Natural killer cell treated with Interleukin-12 subunit alpha and Interleukin-12 subunit beta and Interleukin-15 and Interleukin-18, amount 100 ng/mL, for 72 hours (primary cell): ENCODE data around the gene KRT37. TPM values are rescaled to one million over a fixed set of nuclear protein-coding genes. Genes with fewer than 3 reads are reported as not detected.
A peak's percentile ranks its signal among the peaks of the same experiment; 100 is the strongest.
"Not testable (repeated sequence)": the region's sequence is repeated elsewhere in the genome, so short reads cannot be mapped to it uniquely, and the experiment has no call there.

ENCODE experiments used
- ATAC-seq, 2 donors: fragments of 150-1000 bp; cut with Tn5 transposase in 1 of 2; sonication (Bioruptor Pico), chemical (Tn5 transposase) in 1 of 2; 2 replicates each; pipeline ENCODE4 v1.10.0; 2021
- DNase-seq: peaks from one replicate; pipeline ENCODE4 v3.0.0; 2022; ENCODE audit warnings: low spot score
- H3K27ac Mint-ChIP-seq, 2 donors: 1 replicate in 1 of 2; 2 replicates in 1 of 2; pipeline ENCODE4 v1.8.0; 2022; ENCODE audit warnings: mixed read lengths in 2 of 2, mild to moderate bottlenecking in 1 of 2, moderate library complexity in 1 of 2
- H3K27me3 Mint-ChIP-seq, 2 donors: 1 replicate in 1 of 2; 2 replicates in 1 of 2; pipeline ENCODE4 v1.8.0; 2022; ENCODE audit warnings: mixed read lengths in 2 of 2
- H3K36me3 Mint-ChIP-seq: one replicate; pipeline ENCODE4 v1.8.0; 2022; ENCODE audit warnings: mixed read lengths
- H3K4me1 Mint-ChIP-seq, 2 donors: 1 replicate in 1 of 2; 2 replicates in 1 of 2; pipeline ENCODE4 v1.8.0; 2022; ENCODE audit warnings: low read depth in 2 of 2, mixed read lengths in 2 of 2, mild to moderate bottlenecking in 1 of 2
- H3K4me3 Mint-ChIP-seq: one replicate; pipeline ENCODE4 v1.8.0; 2022; ENCODE audit warnings: mixed read lengths
- H3K9me3 Mint-ChIP-seq: 2 replicates; pipeline ENCODE4 v1.8.0; 2022; ENCODE audit warnings: mixed read lengths
- total RNA-seq, 2 donors: library from RNA; stranded (reverse); gene quantifications; one replicate each; pipeline ENCODE4 v1.2.3, GENCODE V29; 2022

The KRT37 gene
- total RNA-seq, 2 donors from 2014 or later = not detected

DNA sequence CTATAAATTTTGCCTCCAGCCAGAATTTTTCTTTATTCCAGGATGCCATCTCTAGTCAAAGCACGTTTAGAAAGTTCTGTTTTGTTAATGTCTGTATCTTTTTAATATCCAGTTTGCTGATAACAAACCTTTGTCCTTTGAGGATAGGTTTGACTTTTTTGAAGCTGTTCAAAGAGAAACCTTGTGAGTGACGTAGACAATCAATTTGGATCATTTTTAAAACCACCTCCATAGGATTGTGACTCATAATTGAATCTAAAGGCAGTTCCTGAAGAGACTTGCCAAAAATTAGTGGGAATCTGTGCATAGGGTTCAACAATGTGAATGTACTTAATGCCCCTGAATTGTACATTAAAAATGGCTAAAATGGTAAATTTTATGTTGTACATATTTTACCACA, 32.9 kb downstream of the KRT37 start:
- Mint-ChIP-seq H3K27ac (no peak overlapping the region), H3K27me3 (peaks cover 29 to 36% of the 10 kb centered on the region in 2 donors), H3K9me3 (peaks cover 3% of the 10 kb centered on the region), H3K4me3 (no peak overlapping the region), H3K4me1 (no peaks in the 10 kb centered on the region), H3K36me3 (peaks cover 9% of the 10 kb centered on the region)
- ATAC-seq (no peak), DNase-seq (no peak)

- peaks cover 7% of the 10 kb centered on the region for H3K9me3 Mint-ChIP-seq
- no peak for DNase-seq
- peaks cover 33 to 42% of the 10 kb centered on the region in 2 donors for H3K27me3 Mint-ChIP-seq
- peaks cover 13% of the 10 kb centered on the region for H3K36me3 Mint-ChIP-seq
- no peak overlapping the region for H3K27ac Mint-ChIP-seq
- H3K4me3 Mint-ChIP-seq = no peak overlapping the region
- ATAC-seq = no peak
- H3K4me1 Mint-ChIP-seq = no peaks in the 10 kb centered on the region
These were observed 33.9 kb downstream of the KRT37 start for GRCh38 chr17:41390411-41390938.

DNA sequence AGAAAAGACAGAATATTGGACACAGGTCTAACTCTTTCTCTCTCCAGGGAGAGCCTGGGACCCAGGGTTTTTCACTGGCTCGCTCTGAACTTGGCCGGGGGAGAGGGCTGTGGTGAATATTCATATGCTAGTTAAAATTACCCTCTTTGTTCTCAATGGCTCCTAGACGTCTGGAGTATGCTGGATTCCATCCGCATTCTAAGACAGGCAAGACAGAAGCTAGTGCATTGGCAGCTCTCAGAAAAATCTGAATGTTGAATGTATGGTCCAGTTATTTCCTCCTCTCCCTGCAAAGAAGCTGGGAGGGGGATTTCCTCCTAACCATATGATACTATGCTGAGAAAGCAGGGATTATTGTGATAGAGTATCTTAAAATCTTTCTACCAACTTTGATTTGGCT, 36.7 kb downstream of the KRT37 start:
- Mint-ChIP-seq H3K4me1 (no peaks in the 10 kb centered on the region), H3K36me3 (peaks cover 13% of the 10 kb centered on the region), H3K4me3 (no peak overlapping the region), H3K9me3 (peaks cover 7% of the 10 kb centered on the region), H3K27me3 (peaks cover 32 to 62% of the 10 kb centered on the region in 2 donors), H3K27ac (no peak overlapping the region)
- ATAC-seq = no peak
- peak; percentile 5 for DNase-seq

- ATAC-seq = no peak
- peaks cover 7% of the 10 kb centered on the region for H3K9me3 Mint-ChIP-seq
- peaks cover 30 to 55% of the 10 kb centered on the region in 2 donors for H3K27me3 Mint-ChIP-seq
- H3K27ac Mint-ChIP-seq = no peak overlapping the region
- no peak overlapping the region for H3K4me3 Mint-ChIP-seq
- H3K4me1 Mint-ChIP-seq = no peaks in the 10 kb centered on the region
- no peak for DNase-seq
- peaks cover 13% of the 10 kb centered on the region for H3K36me3 Mint-ChIP-seq
These were observed 38.2 kb downstream of the KRT37 start for GRCh38 chr17:41386227-41386626.

DNA sequence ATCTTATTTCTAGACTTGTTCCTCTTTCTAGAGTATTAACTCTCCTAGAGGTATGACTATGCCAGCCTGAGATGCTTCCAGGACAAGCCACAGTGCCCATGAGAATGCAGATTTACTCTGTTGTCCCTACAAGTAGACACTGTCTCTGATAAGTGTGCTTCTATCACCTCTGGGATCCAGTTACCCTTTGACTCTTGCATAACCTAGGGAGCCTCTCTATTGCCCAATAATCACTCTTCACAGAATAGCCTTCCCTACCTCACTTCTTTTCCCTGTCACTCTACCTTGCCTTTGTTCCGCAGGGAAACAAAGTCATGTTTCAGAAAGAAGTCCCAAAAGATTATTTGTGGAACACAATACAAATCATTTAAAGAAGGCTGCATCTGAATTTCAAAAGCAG, 40.7 kb downstream of the KRT37 start:
- H3K27ac Mint-ChIP-seq = no peak overlapping the region
- H3K4me3 Mint-ChIP-seq = no peak overlapping the region
- ATAC-seq = no peak
- H3K4me1 Mint-ChIP-seq = no peaks in the 10 kb centered on the region
- H3K36me3 Mint-ChIP-seq = peaks cover 13% of the 10 kb centered on the region
- DNase-seq = peak; percentile 18
- peaks cover 7% of the 10 kb centered on the region for H3K9me3 Mint-ChIP-seq
- H3K27me3 Mint-ChIP-seq = peaks cover 29 to 43% of the 10 kb centered on the region in 2 donors

- H3K4me1 Mint-ChIP-seq = no peaks in the 10 kb centered on the region
- peaks cover 25 to 38% of the 10 kb centered on the region in 2 donors for H3K27me3 Mint-ChIP-seq
- peak; percentile 49 for DNase-seq
- peaks cover 10% of the 10 kb centered on the region for H3K36me3 Mint-ChIP-seq
- no peak overlapping the region for H3K4me3 Mint-ChIP-seq
- ATAC-seq = no peak
- peaks cover 7% of the 10 kb centered on the region for H3K9me3 Mint-ChIP-seq
- no peak overlapping the region for H3K27ac Mint-ChIP-seq
These were observed 42.0 kb downstream of the KRT37 start for GRCh38 chr17:41382394-41382793.

- peaks cover 25 to 41% of the 10 kb centered on the region in 2 donors for H3K27me3 Mint-ChIP-seq
- H3K4me1 Mint-ChIP-seq, H3K36me3 Mint-ChIP-seq, H3K4me3 Mint-ChIP-seq, H3K27ac Mint-ChIP-seq, H3K9me3 Mint-ChIP-seq: not testable (repeated sequence)
- peak; percentile 41 for DNase-seq
- peak in 1 of 2 donors; percentile 20 for ATAC-seq
These were observed 42.4 kb downstream of the KRT37 start, which contains the start of gene KRT34 for GRCh38 chr17:41381943-41382342. TSS of gene KRT34 (minus strand) at chr17:41382306. CDS start at chr17:41382246, 60 bp downstream.

DNA sequence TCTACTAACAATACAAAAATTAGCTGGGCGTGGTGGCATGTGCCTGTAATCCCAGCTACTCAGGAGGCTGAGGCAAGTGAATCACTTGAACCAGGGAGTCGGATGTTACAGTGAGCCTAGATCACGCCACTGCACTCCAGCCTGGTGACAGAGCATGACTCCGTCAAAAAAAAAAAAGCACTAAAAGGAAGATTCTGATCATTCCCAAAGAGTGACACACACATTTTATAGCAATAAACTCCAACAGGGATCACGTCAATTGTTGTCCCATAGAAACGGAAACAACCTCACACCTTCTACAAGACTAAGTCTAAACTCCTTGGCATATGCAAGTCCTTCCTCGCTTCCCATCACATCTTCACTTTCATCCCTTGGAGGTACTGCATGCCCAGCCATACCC, 44.3 kb downstream of the KRT37 start:
- H3K4me3 Mint-ChIP-seq, H3K36me3 Mint-ChIP-seq, ATAC-seq, H3K27ac Mint-ChIP-seq, H3K9me3 Mint-ChIP-seq, H3K4me1 Mint-ChIP-seq, DNase-seq: not testable (repeated sequence)
- H3K27me3 Mint-ChIP-seq = peaks cover 28 to 41% of the 10 kb centered on the region in 2 donors

GRCh38 chr17:41377546-41377945, 46.8 kb downstream of the KRT37 start:
- Mint-ChIP-seq H3K27me3 (peaks cover 27 to 35% of the 10 kb centered on the region in 2 donors), H3K36me3 (no peaks in the 10 kb centered on the region), H3K9me3 (no peaks in the 10 kb centered on the region), H3K27ac (no peak overlapping the region), H3K4me1 (no peaks in the 10 kb centered on the region), H3K4me3 (no peak overlapping the region)
- ATAC-seq (no peak), DNase-seq (no peak)

Other genes with a start within 250 kb of the KRT37 start
- not detected for gene KRTAP4-2, start 246.4 kb downstream of the KRT37 start, total RNA-seq
- gene KRTAP4-1, start 239.7 kb downstream of the KRT37 start, total RNA-seq = not detected
- gene KRTAP9-1, start 234.7 kb downstream of the KRT37 start, total RNA-seq = not detected
- gene KRTAP9-2, start 197.9 kb downstream of the KRT37 start, total RNA-seq = not detected
- not detected for gene KRTAP9-3, start 192.1 kb downstream of the KRT37 start, total RNA-seq
- not detected for gene KRTAP9-8, start 186.6 kb downstream of the KRT37 start, total RNA-seq
- not detected for gene KRTAP9-4, start 174.9 kb downstream of the KRT37 start, total RNA-seq
- gene KRTAP9-9, start 169.2 kb downstream of the KRT37 start, total RNA-seq = not detected
- not detected for gene KRTAP9-6, start 159.2 kb downstream of the KRT37 start, total RNA-seq
- gene KRTAP9-7, start 148.9 kb downstream of the KRT37 start, total RNA-seq = not detected
- gene KRTAP29-1, start 121.7 kb downstream of the KRT37 start, total RNA-seq = not detected
- gene KRTAP16-1, start 115.3 kb downstream of the KRT37 start, total RNA-seq = not detected
- not detected for gene KRTAP17-1, start 108.9 kb downstream of the KRT37 start, total RNA-seq
- gene KRT33A, start 73.8 kb downstream of the KRT37 start, total RNA-seq = not detected
- not detected for gene KRT33B, start 54.8 kb downstream of the KRT37 start, total RNA-seq
- gene KRT34, start 42.3 kb downstream of the KRT37 start, total RNA-seq = not detected
- not detected for gene KRT31, start 27.0 kb downstream of the KRT37 start, total RNA-seq
- gene KRT38, start 16.4 kb upstream of the KRT37 start, total RNA-seq = not detected
- not detected for gene KRT32, start 42.8 kb upstream of the KRT37 start, total RNA-seq
- gene KRT35, start 56.6 kb upstream of the KRT37 start, total RNA-seq = not detected
- gene KRT36, start 65.3 kb upstream of the KRT37 start, total RNA-seq = not detected
- gene KRT13, start 81.0 kb upstream of the KRT37 start, total RNA-seq = not detected
- not detected for gene KRT15, start 94.3 kb upstream of the KRT37 start, total RNA-seq
- gene KRT19, start 103.7 kb upstream of the KRT37 start, total RNA-seq = not detected
- gene KRT9, start 147.5 kb upstream of the KRT37 start, total RNA-seq = not detected
- gene KRT14, start 162.3 kb upstream of the KRT37 start, total RNA-seq = not detected
- gene KRT16, start 188.2 kb upstream of the KRT37 start, total RNA-seq = not detected
- not detected for gene KRT17, start 200.0 kb upstream of the KRT37 start, total RNA-seq